Measurements from ENCODE around the gene FGF6. TPM values are rescaled to one million over a fixed set of nuclear protein-coding genes. Genes with fewer than 3 reads are reported as not detected.

Gene FGF6
- total and polyA plus RNA-seq, 2 donors (not counting 1 experiment from before 2014, with no cell fraction given), result not detected

GRCh38 chr12:4448943-4449850, 3.6 kb upstream of the FGF6 start:
- Histone ChIP-seq H3K9ac (ENCODE audit: insufficient read depth, low read length) (no peak overlapping the region), H3K79me2 (ENCODE audit: control insufficient read depth, insufficient read depth, low read length) (no peaks in the 10 kb centered on the region), H3K9me3 (ENCODE audit: control insufficient read depth, insufficient read depth, low read depth, low read length) (no peaks in the 10 kb centered on the region), H3K36me3 (ENCODE audit: control insufficient read depth, insufficient read depth, low read length) (no peaks in the 10 kb centered on the region), H3K4me1 (ENCODE audit: control insufficient read depth, extremely low read depth, insufficient read depth, low read length) (no peaks in the 10 kb centered on the region), H3K4me3 (replicated peaks in 1 of 4; ENCODE audit: control extremely low read depth in 1 of 4, insufficient read depth in 1 of 4, low read depth in 3 of 4, low read length in 4 of 4) (no peak overlapping the region), H4K20me1 (ENCODE audit: control insufficient read depth, extremely low read depth, insufficient read depth, low read length) (no peaks in the 10 kb centered on the region), H3K27ac (ENCODE audit: insufficient read depth, low read length) (no peak overlapping the region), H3K27me3 (ENCODE audit: control insufficient read depth, insufficient read depth, low read length) (peaks cover 4% of the 10 kb centered on the region), H2AFZ (ENCODE audit: low read length) (no peak overlapping the region), H3K4me2 (ENCODE audit: extremely low read depth, insufficient read depth, low read length) (no peak overlapping the region)
- no peak for TF ChIP-seq EZH2 (IDR thresholded peaks at IDR 0.05; ENCODE audit: low read length, missing control alignments)
- TF ChIP-seq, protein P1, sequence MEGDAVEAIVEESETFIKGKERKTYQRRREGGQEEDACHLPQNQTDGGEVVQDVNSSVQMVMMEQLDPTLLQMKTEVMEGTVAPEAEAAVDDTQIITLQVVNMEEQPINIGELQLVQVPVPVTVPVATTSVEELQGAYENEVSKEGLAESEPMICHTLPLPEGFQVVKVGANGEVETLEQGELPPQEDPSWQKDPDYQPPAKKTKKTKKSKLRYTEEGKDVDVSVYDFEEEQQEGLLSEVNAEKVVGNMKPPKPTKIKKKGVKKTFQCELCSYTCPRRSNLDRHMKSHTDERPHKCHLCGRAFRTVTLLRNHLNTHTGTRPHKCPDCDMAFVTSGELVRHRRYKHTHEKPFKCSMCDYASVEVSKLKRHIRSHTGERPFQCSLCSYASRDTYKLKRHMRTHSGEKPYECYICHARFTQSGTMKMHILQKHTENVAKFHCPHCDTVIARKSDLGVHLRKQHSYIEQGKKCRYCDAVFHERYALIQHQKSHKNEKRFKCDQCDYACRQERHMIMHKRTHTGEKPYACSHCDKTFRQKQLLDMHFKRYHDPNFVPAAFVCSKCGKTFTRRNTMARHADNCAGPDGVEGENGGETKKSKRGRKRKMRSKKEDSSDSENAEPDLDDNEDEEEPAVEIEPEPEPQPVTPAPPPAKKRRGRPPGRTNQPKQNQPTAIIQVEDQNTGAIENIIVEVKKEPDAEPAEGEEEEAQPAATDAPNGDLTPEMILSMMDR (conservative IDR thresholded peaks at IDR 0.05 in 1 of 2, IDR thresholded peaks at IDR 0.05 in 1 of 2; ENCODE audit: low read depth in 1 of 2, low read length in 2 of 2), result no peak
- no peak for DNase-seq (ENCODE audit: low read depth in 2 of 2)

DNA sequence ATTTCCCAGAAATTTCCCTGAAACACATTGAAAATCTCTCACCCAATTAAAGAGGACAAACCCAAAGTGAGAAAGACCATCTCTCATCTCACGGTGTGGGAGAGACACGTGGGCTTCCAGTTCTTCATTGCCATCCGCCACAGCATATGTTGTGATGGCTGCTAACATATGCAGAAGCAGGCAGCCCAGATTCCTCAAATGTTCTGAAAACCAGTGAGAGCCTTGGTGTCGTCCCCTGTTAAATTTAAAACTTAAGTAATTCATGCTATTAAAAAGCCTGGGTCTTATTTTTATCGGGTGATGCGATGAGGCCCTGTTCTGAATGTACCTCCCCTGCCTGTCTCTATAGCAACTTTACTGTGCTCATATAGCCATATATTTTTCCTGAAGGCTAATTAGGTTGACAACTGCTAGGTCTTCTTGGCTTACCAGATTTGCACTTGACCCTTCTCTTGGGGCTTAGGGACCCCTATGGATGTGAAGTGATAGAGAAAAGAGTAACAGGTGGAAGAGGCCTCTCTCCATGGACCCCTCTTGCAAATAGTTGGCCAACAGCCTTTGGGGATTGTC, 2.8 kb upstream of the FGF6 start:
- Histone ChIP-seq H3K4me2 (ENCODE audit: extremely low read depth, insufficient read depth, low read length) (no peak overlapping the region), H2AFZ (ENCODE audit: low read length) (no peak overlapping the region), H3K4me1 (ENCODE audit: control insufficient read depth, extremely low read depth, insufficient read depth, low read length) (no peaks in the 10 kb centered on the region), H3K36me3 (ENCODE audit: control insufficient read depth, insufficient read depth, low read length) (no peaks in the 10 kb centered on the region), H3K9ac (ENCODE audit: insufficient read depth, low read length) (no peak overlapping the region), H3K9me3 (ENCODE audit: control insufficient read depth, insufficient read depth, low read depth, low read length) (no peaks in the 10 kb centered on the region), H3K79me2 (ENCODE audit: control insufficient read depth, insufficient read depth, low read length) (no peaks in the 10 kb centered on the region), H3K4me3 (replicated peaks in 1 of 4; ENCODE audit: control extremely low read depth in 1 of 4, insufficient read depth in 1 of 4, low read depth in 3 of 4, low read length in 4 of 4) (no peak overlapping the region), H3K27ac (ENCODE audit: insufficient read depth, low read length) (no peak overlapping the region), H4K20me1 (ENCODE audit: control insufficient read depth, extremely low read depth, insufficient read depth, low read length) (no peaks in the 10 kb centered on the region), H3K27me3 (ENCODE audit: control insufficient read depth, insufficient read depth, low read length) (peaks cover 4% of the 10 kb centered on the region)
- no peak for DNase-seq (ENCODE audit: low read depth in 2 of 2)
- TF ChIP-seq, protein P1 (conservative IDR thresholded peaks at IDR 0.05 in 1 of 2, IDR thresholded peaks at IDR 0.05 in 1 of 2; ENCODE audit: low read depth in 1 of 2, low read length in 2 of 2), result no peak
- TF ChIP-seq EZH2 (IDR thresholded peaks at IDR 0.05; ENCODE audit: low read length, missing control alignments), result no peak

GRCh38 chr12:4447151-4447550, 1.5 kb upstream of the FGF6 start:
- TF ChIP-seq, protein P1 (conservative IDR thresholded peaks at IDR 0.05 in 1 of 2, IDR thresholded peaks at IDR 0.05 in 1 of 2; ENCODE audit: low read depth in 1 of 2, low read length in 2 of 2), result no peak
- TF ChIP-seq EZH2 (IDR thresholded peaks at IDR 0.05; ENCODE audit: low read length, missing control alignments), result no peak
- Histone ChIP-seq H3K9me3 (ENCODE audit: control insufficient read depth, insufficient read depth, low read depth, low read length) (no peaks in the 10 kb centered on the region), H3K79me2 (ENCODE audit: control insufficient read depth, insufficient read depth, low read length) (no peaks in the 10 kb centered on the region), H3K27me3 (ENCODE audit: control insufficient read depth, insufficient read depth, low read length) (peaks cover 4% of the 10 kb centered on the region), H2AFZ (ENCODE audit: low read length) (no peak overlapping the region), H3K4me3 (replicated peaks in 1 of 4; ENCODE audit: control extremely low read depth in 1 of 4, insufficient read depth in 1 of 4, low read depth in 3 of 4, low read length in 4 of 4) (no peak overlapping the region), H3K4me1 (ENCODE audit: control insufficient read depth, extremely low read depth, insufficient read depth, low read length) (no peaks in the 10 kb centered on the region), H4K20me1 (ENCODE audit: control insufficient read depth, extremely low read depth, insufficient read depth, low read length) (no peaks in the 10 kb centered on the region), H3K9ac (ENCODE audit: insufficient read depth, low read length) (no peak overlapping the region), H3K4me2 (ENCODE audit: extremely low read depth, insufficient read depth, low read length) (no peak overlapping the region), H3K27ac (ENCODE audit: insufficient read depth, low read length) (no peak overlapping the region), H3K36me3 (ENCODE audit: control insufficient read depth, insufficient read depth, low read length) (no peaks in the 10 kb centered on the region)
- DNase-seq (ENCODE audit: low read depth in 2 of 2), result no peak

Data from fibroblast of lung (primary cell).